MM.1S (cell line): Measurements from ENCODE around the gene ATP9A.
"Not testable (repeated sequence)": the region's sequence is repeated elsewhere in the genome, so short reads cannot be mapped to it uniquely, and the experiment has no call there.

Experiments used
- DNase-seq: peaks from one replicate; pipeline ENCODE4 v3.0.0-alpha.2; 2015
- H2AFZ ChIP-seq: fragments of 300-600 bp; sonication (generic); 2 replicates; pipeline ENCODE4 v1.6.0; 2016; ENCODE audit warnings: antibody characterized with exemption, low read length
- H3F3A ChIP-seq: fragments of 300-600 bp; sonication (generic); 2 replicates; pipeline ENCODE4 v1.6.1; 2016; ENCODE audit warnings: mild to moderate bottlenecking, antibody characterized with exemption, low read length, moderate library complexity, mixed read lengths; ENCODE audit not compliant: insufficient read depth
- H3K27ac ChIP-seq: fragments of 300-600 bp; sonication (generic); 2 replicates; pipeline ENCODE4 v1.5.1; 2016; ENCODE audit warnings: mild to moderate bottlenecking, low read length
- H3K27me3 ChIP-seq: fragments of 300-600 bp; sonication (generic); replicated peaks from 2 replicates; pipeline ENCODE4 v1.6.0; 2016; ENCODE audit warnings: low read length; ENCODE audit not compliant: insufficient read depth
- H3K36me3 ChIP-seq: fragments of 300-600 bp; sonication (generic); replicated peaks from 2 replicates; pipeline ENCODE4 v1.6.1; 2016; ENCODE audit warnings: mild to moderate bottlenecking, low read length, mixed read lengths; ENCODE audit not compliant: insufficient read depth
- H3K4me1 ChIP-seq: fragments of 300-600 bp; sonication (generic); 2 replicates; pipeline ENCODE4 v1.6.1; 2016; ENCODE audit warnings: low read length, mixed read lengths
- H3K4me2 ChIP-seq: fragments of 300-600 bp; sonication (generic); 2 replicates; pipeline ENCODE4 v1.6.0; 2016; ENCODE audit warnings: low read depth, low read length
- H3K4me3 ChIP-seq: fragments of 300-600 bp; sonication (generic); 2 replicates; pipeline ENCODE4 v1.5.1; 2016; ENCODE audit warnings: low read length, mixed read lengths
- H3K79me2 ChIP-seq: fragments of 300-600 bp; sonication (generic); 2 replicates; pipeline ENCODE4 v1.6.1; 2016; ENCODE audit warnings: mixed run types, low read length, mixed read lengths
- H3K9ac ChIP-seq: fragments of 300-600 bp; sonication (generic); 2 replicates; pipeline ENCODE4 v1.6.1; 2016; ENCODE audit warnings: low read length, mixed read lengths
- H3K9me2 ChIP-seq: fragments of 300-600 bp; sonication (generic); replicated peaks from 2 replicates; pipeline ENCODE4 v1.6.1; 2016; ENCODE audit warnings: mild to moderate bottlenecking, low read length, mixed read lengths; ENCODE audit not compliant: insufficient read depth
- H3K9me3 ChIP-seq: fragments of 300-600 bp; sonication (generic); replicated peaks from 2 replicates; pipeline ENCODE4 v1.6.1; 2016; ENCODE audit warnings: mild to moderate bottlenecking, low read length, mixed read lengths; ENCODE audit not compliant: insufficient read depth
- H4K20me1 ChIP-seq: fragments of 300-600 bp; sonication (generic); 2 replicates; pipeline ENCODE4 v1.6.1; 2016; ENCODE audit warnings: mild to moderate bottlenecking, low read length, moderate library complexity, mixed read lengths; ENCODE audit not compliant: insufficient read depth
- EZH2 ChIP-seq: fragments of 300-600 bp; sonication (generic); optimal IDR thresholded peaks from 2 replicates; pipeline ENCODE3; 2017; ENCODE audit warnings: low read depth, mild to moderate bottlenecking, antibody characterized with exemption, low read length, mixed read lengths
- EZH2phosphoT487 ChIP-seq: fragments of 300-600 bp; sonication (generic); IDR thresholded peaks from 2 replicates; pipeline ENCODE4 v1.6.1; 2018; ENCODE audit warnings: antibody characterized with exemption, low read length
- TF ChIP-seq, protein P1 (sequence below): fragments of 300-600 bp; sonication (generic); IDR thresholded peaks from 2 replicates; pipeline ENCODE4 v1.5.1; 2016; ENCODE audit warnings: antibody characterized with exemption, low read length, mixed read lengths

Gene ATP9A, protein sequence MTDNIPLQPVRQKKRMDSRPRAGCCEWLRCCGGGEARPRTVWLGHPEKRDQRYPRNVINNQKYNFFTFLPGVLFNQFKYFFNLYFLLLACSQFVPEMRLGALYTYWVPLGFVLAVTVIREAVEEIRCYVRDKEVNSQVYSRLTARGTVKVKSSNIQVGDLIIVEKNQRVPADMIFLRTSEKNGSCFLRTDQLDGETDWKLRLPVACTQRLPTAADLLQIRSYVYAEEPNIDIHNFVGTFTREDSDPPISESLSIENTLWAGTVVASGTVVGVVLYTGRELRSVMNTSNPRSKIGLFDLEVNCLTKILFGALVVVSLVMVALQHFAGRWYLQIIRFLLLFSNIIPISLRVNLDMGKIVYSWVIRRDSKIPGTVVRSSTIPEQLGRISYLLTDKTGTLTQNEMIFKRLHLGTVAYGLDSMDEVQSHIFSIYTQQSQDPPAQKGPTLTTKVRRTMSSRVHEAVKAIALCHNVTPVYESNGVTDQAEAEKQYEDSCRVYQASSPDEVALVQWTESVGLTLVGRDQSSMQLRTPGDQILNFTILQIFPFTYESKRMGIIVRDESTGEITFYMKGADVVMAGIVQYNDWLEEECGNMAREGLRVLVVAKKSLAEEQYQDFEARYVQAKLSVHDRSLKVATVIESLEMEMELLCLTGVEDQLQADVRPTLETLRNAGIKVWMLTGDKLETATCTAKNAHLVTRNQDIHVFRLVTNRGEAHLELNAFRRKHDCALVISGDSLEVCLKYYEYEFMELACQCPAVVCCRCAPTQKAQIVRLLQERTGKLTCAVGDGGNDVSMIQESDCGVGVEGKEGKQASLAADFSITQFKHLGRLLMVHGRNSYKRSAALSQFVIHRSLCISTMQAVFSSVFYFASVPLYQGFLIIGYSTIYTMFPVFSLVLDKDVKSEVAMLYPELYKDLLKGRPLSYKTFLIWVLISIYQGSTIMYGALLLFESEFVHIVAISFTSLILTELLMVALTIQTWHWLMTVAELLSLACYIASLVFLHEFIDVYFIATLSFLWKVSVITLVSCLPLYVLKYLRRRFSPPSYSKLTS

GRCh38 chr20:51767867-51768758, at the start of gene ATP9A:
Gene ATP9A, minus strand, starts transcription at chr20:51768390. Its CDS starts 21 bp downstream, at chr20:51768369.
- Histone ChIP-seq H2AFZ (peak within 1 kb of the TSS; percentile 99), H3K9me3 (no peaks in the 10 kb centered on the region), H3K36me3 (no peaks in the 10 kb centered on the region), H3K4me3 (peak within 1 kb of the TSS; percentile 83), H3K79me2 (no peaks in the 10 kb centered on the region), H3K4me1 (no peaks in the 10 kb centered on the region), H3K9ac (peak within 1 kb of the TSS; percentile 60), H3K27ac (no peak within 1 kb of the TSS), H3K27me3 (no peaks in the 10 kb centered on the region), H3K9me2 (no peaks in the 10 kb centered on the region), H3F3A (0 out of 2 replicates have a peak, but pooled peaks cover 4% of the 10 kb centered on the region), H3K4me2 (peak within 1 kb of the TSS; percentile 99), H4K20me1 (no peaks in the 10 kb centered on the region)
- TF ChIP-seq, protein P1, sequence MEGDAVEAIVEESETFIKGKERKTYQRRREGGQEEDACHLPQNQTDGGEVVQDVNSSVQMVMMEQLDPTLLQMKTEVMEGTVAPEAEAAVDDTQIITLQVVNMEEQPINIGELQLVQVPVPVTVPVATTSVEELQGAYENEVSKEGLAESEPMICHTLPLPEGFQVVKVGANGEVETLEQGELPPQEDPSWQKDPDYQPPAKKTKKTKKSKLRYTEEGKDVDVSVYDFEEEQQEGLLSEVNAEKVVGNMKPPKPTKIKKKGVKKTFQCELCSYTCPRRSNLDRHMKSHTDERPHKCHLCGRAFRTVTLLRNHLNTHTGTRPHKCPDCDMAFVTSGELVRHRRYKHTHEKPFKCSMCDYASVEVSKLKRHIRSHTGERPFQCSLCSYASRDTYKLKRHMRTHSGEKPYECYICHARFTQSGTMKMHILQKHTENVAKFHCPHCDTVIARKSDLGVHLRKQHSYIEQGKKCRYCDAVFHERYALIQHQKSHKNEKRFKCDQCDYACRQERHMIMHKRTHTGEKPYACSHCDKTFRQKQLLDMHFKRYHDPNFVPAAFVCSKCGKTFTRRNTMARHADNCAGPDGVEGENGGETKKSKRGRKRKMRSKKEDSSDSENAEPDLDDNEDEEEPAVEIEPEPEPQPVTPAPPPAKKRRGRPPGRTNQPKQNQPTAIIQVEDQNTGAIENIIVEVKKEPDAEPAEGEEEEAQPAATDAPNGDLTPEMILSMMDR: no peak
- TF ChIP-seq EZH2phosphoT487: no peak
- TF ChIP-seq EZH2: no peak
- no peak for DNase-seq

- not testable (repeated sequence) for H3K4me1 ChIP-seq, H3K9me3 ChIP-seq, H4K20me1 ChIP-seq, H3K9ac ChIP-seq, H3K9me2 ChIP-seq, H3K27me3 ChIP-seq, H3K4me2 ChIP-seq, H2AFZ ChIP-seq, H3F3A ChIP-seq, H3K4me3 ChIP-seq, H3K36me3 ChIP-seq, H3K79me2 ChIP-seq, DNase-seq, H3K27ac ChIP-seq
Observed at GRCh38 chr20:51816856-51817255, 48.7 kb upstream of the ATP9A start.

DNA sequence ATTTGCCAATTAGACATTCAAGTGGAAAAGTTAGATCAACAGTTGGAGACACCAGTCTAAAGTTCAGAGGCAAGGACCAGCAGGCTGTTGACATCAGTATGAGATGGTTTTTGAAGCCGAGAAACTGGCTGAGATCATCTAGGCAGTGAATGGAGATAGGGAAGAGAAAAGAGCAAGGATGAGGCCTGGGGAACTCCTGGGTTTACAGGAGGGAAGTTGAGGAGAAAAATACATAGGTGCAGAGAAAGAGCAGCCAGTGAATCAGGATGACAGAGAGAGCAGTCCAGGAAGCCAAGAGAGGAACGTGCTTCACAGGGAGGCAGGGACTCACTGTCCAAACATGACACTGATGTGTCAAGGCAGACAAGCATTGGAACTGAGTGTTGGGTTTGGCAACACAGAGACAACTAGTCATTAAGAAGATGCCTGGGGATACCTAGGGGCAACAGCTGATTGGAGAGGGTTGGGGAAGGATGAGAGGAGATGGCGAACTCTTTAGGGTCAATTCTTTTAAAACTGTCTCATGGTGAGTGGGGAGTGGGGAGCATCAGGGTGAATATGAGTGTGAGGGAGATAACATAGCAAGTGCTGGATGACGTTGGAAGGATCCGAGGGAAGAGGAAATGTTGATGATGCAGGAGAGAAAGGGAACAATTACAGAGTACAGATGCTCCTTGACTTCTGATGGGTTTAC, 47.3 kb upstream of the ATP9A start:
- no peak overlapping the region for H2AFZ ChIP-seq
- TF ChIP-seq EZH2phosphoT487 (no peak), EZH2 (no peak)
- TF ChIP-seq, protein P1: no peak
- no peaks in the 10 kb centered on the region for H3K9me3 ChIP-seq
- no peaks in the 10 kb centered on the region for H3K27me3 ChIP-seq
- no peaks in the 10 kb centered on the region for H3F3A ChIP-seq
- no peaks in the 10 kb centered on the region for H3K79me2 ChIP-seq
- H4K20me1 ChIP-seq: no peaks in the 10 kb centered on the region
- no peaks in the 10 kb centered on the region for H3K36me3 ChIP-seq
- no peak overlapping the region for H3K9ac ChIP-seq
- H3K27ac ChIP-seq: no peak overlapping the region
- no peak overlapping the region for H3K4me3 ChIP-seq
- H3K4me1 ChIP-seq: no peaks in the 10 kb centered on the region
- DNase-seq: no peak
- H3K9me2 ChIP-seq: no peaks in the 10 kb centered on the region
- no peak overlapping the region for H3K4me2 ChIP-seq
